Stimulated activated naive CD4-positive, alpha-beta T cell treated with Interleukin-2 at 50 U/mL for 16 hours (primary cell): ENCODE data around the gene ST3GAL3.

Source experiments
- DNase-seq: peaks from one replicate; lab custom pipeline; 2025; lab: John Stamatoyannopoulos, UW

The ST3GAL3 gene

GRCh38 chr1:43878854-43879253, 171.5 kb downstream of the ST3GAL3 start:
- DNase-seq, result no peak

- DNase-seq, result no peak
Observed at GRCh38 chr1:43879414-43879813, 172.1 kb downstream of the ST3GAL3 start.

- DNase-seq, result no peak
Observed at GRCh38 chr1:43879996-43880395, 172.7 kb downstream of the ST3GAL3 start.

GRCh38 chr1:43880604-43881003, 173.3 kb downstream of the ST3GAL3 start:
- no peak for DNase-seq

GRCh38 chr1:43881415-43881814, 174.1 kb downstream of the ST3GAL3 start:
- no peak for DNase-seq

- no peak for DNase-seq
Observed at GRCh38 chr1:43882763-43883162, 175.4 kb downstream of the ST3GAL3 start.

GRCh38 chr1:43883321-43883720, 176.0 kb downstream of the ST3GAL3 start:
- DNase-seq, result no peak

GRCh38 chr1:43885279-43885801, 178.0 kb downstream of the ST3GAL3 start:
- DNase-seq, result no peak

- no peak for DNase-seq
Observed at GRCh38 chr1:43887748-43888147, 180.4 kb downstream of the ST3GAL3 start.

- no peak for DNase-seq
Observed at GRCh38 chr1:43890815-43891214, 183.5 kb downstream of the ST3GAL3 start.

- DNase-seq, result no peak
Observed at GRCh38 chr1:43893006-43893405, 185.7 kb downstream of the ST3GAL3 start.

GRCh38 chr1:43898981-43899380, 191.6 kb downstream of the ST3GAL3 start:
- no peak for DNase-seq

GRCh38 chr1:43900386-43900785, 193.1 kb downstream of the ST3GAL3 start:
- DNase-seq, result no peak

- DNase-seq, result no peak
Observed at GRCh38 chr1:43901196-43901961, 194.0 kb downstream of the ST3GAL3 start.

- no peak for DNase-seq
Observed at GRCh38 chr1:43902058-43902831, 194.9 kb downstream of the ST3GAL3 start.

- DNase-seq, result no peak
Observed at GRCh38 chr1:43904660-43905551, 197.6 kb downstream of the ST3GAL3 start.

- DNase-seq, result no peak
Observed at GRCh38 chr1:43908226-43908625, 200.9 kb downstream of the ST3GAL3 start.

- DNase-seq, result no peak
Observed at GRCh38 chr1:43908858-43909257, 201.5 kb downstream of the ST3GAL3 start.

- DNase-seq, result no peak
Observed at GRCh38 chr1:43910343-43910742, 203.0 kb downstream of the ST3GAL3 start.

GRCh38 chr1:43912607-43913006, 205.3 kb downstream of the ST3GAL3 start:
- DNase-seq, result no peak

- DNase-seq, result no peak
Observed at GRCh38 chr1:43913051-43913501, 205.7 kb downstream of the ST3GAL3 start.
